HepG2 (cell line): ENCODE results near the gene C2CD2. TPM values are rescaled to one million over a fixed set of nuclear protein-coding genes. Genes with fewer than 3 reads are reported as not detected.
A peak's percentile ranks its signal among the peaks of the same experiment; 100 is the strongest.

Experiments used
- ATAC-seq: fragments of 200-7000 bp; cut with Tn5 transposase; 3 replicates; pipeline ENCODE4 v1.9.1; 2020; ENCODE audit warnings: mild to moderate bottlenecking, moderate library complexity
- BruUV-seq: library from RNA; stranded (reverse); fragments of 400-500 nt; replicated peaks from 2 replicates; lab custom pipeline; 2021; lab: Mats Ljungman, UMichigan
- CTCF ChIA-PET: fragments of 300-600 bp; formaldehyde crosslinking; extraction: SDS; loops from one replicate; lab custom pipeline; 2021; ENCODE audit warnings: low total read pairs, inconsistent platforms, low intra/inter-chr PET ratio; lab: Yijun Ruan, JAX
- POLR2A ChIA-PET: fragments of 350-600 bp; sonication (Branson Sonifier 250); formaldehyde crosslinking; loops from one replicate; lab custom pipeline; 2020; ENCODE audit warnings: antibody characterized with exemption, inconsistent platforms; lab: Yijun Ruan, JAX
- DNase-seq: peaks from one replicate; pipeline ENCODE4 v3.0.0-alpha.2; 2015; ENCODE audit warnings: low spot score
- FAIRE-seq: peaks from 3 replicates; lab custom pipeline; 2011; peaks lifted over from hg19 to GRCh38; lab: Jason Lieb, UNC
- H2AFZ ChIP-seq: one replicate; pipeline ENCODE4 v1.6.1; 2011; ENCODE audit warnings: low read length, inconsistent platforms
- H3K27ac ChIP-seq: fragments of 300-600 bp; 3 replicates; pipeline ENCODE4 v1.8.0; 2011; ENCODE audit warnings: mixed run types, mild to moderate bottlenecking, mixed read lengths, low read length, inconsistent platforms; ENCODE audit not compliant: insufficient read depth; ENCODE audit errors: extremely low read length
- H3K27me3 ChIP-seq, 2 experiments: fragments of 200-600 bp in 1 of 2; 2 replicates in 1 of 2; 3 replicates in 1 of 2; pipeline versions ENCODE4 v1.6.0 to v1.8.0; 2011; ENCODE audit warnings: low read length in 2 of 2, mild to moderate bottlenecking in 2 of 2, moderate library complexity in 2 of 2, inconsistent platforms in 1 of 2; ENCODE audit not compliant: insufficient read depth in 2 of 2, control insufficient read depth in 1 of 2
- H3K36me3 ChIP-seq, 2 experiments: fragments of 200-600 bp in 1 of 2; replicated peaks in 1 of 2; 2 replicates in 1 of 2; 3 replicates in 1 of 2; pipeline versions ENCODE4 v1.5.1 to v1.8.0; 2011; ENCODE audit warnings: low read length in 2 of 2, inconsistent platforms in 1 of 2; ENCODE audit not compliant: insufficient read depth in 2 of 2, control insufficient read depth in 1 of 2
- H3K4me1 ChIP-seq: 2 replicates; pipeline ENCODE4 v1.5.1; 2012; ENCODE audit warnings: low read length, inconsistent platforms; ENCODE audit not compliant: insufficient read depth
- H3K4me2 ChIP-seq: 2 replicates; pipeline ENCODE4 v1.6.0; 2011; ENCODE audit warnings: low read depth, low read length, inconsistent platforms
- H3K4me3 ChIP-seq, 3 experiments: fragments of 200-600 bp in 1 of 3; sonication (generic), shearing (Covaris generic) in 1 of 3; replicated peaks in 1 of 3; 2 replicates each; pipeline ENCODE4 v1.5.1; 2011 to 2016; ENCODE audit warnings: low read length in 3 of 3, inconsistent platforms in 2 of 3, low read depth in 2 of 3, mild to moderate bottlenecking in 2 of 3, control low read depth in 1 of 3, mixed read lengths in 1 of 3; ENCODE audit not compliant: insufficient read depth in 1 of 3
- H3K79me2 ChIP-seq: one replicate; pipeline ENCODE4 v1.6.1; 2011; ENCODE audit warnings: low read length, inconsistent platforms; ENCODE audit not compliant: insufficient read depth
- H3K9ac ChIP-seq: 2 replicates; pipeline ENCODE4 v1.6.0; 2011; ENCODE audit warnings: mild to moderate bottlenecking, low read depth, low read length, inconsistent platforms; ENCODE audit not compliant: insufficient read depth
- H3K9me3 ChIP-seq: 2 replicates; pipeline ENCODE4 v1.5.1; 2012; ENCODE audit warnings: mild to moderate bottlenecking, low read length
- H4K20me1 ChIP-seq: 2 replicates; pipeline ENCODE4 v1.6.0; 2011; ENCODE audit warnings: inconsistent platforms, mild to moderate bottlenecking, low read length, moderate library complexity; ENCODE audit not compliant: insufficient read depth
- AKAP8 ChIP-seq: sonication (generic); formaldehyde crosslinking; IDR thresholded peaks from 2 replicates; pipeline ENCODE4 v1.5.1; 2020; ENCODE audit warnings: mild to moderate bottlenecking, missing genetic modification reagents
- CHD2 ChIP-seq: IDR thresholded peaks from 2 replicates; pipeline ENCODE4 v1.6.1; 2011; ENCODE audit warnings: low read depth, low read length, improper control_type of control experiment
- CREBL2 ChIP-seq: sonication (generic); formaldehyde crosslinking; IDR thresholded peaks from 2 replicates; pipeline ENCODE4 v1.8.1; 2023; ENCODE audit warnings: missing genetic modification reagents, mild to moderate bottlenecking, borderline replicate concordance
- DMAP1 ChIP-seq: IDR thresholded peaks from 2 replicates; pipeline ENCODE4 v1.6.1; 2016
- ELK4 ChIP-seq: sonication (generic); formaldehyde crosslinking; IDR thresholded peaks from 2 replicates; pipeline ENCODE4 v1.9.0; 2021; ENCODE audit warnings: missing genetic modification reagents, borderline replicate concordance
- ETV5 ChIP-seq: IDR thresholded peaks from 2 replicates; pipeline ENCODE4 v1.6.1; 2018; ENCODE audit warnings: missing biosample characterization, missing genetic modification reagents, inconsistent platforms, borderline replicate concordance
- FOXO1 ChIP-seq: sonication (generic); formaldehyde crosslinking; IDR thresholded peaks from 2 replicates; pipeline ENCODE4 v1.4.0; 2020; ENCODE audit warnings: missing genetic modification reagents
- JUN ChIP-seq: sonication (generic); formaldehyde crosslinking; IDR thresholded peaks from 2 replicates; pipeline ENCODE4 v1.4.0; 2020; ENCODE audit warnings: mild to moderate bottlenecking, missing genetic modification reagents
- MIXL1 ChIP-seq: IDR thresholded peaks from 2 replicates; pipeline ENCODE4 v1.6.1; 2016
- NFKB2 ChIP-seq: sonication (generic); formaldehyde crosslinking; IDR thresholded peaks from 2 replicates; pipeline ENCODE4 v1.4.0; 2020; ENCODE audit warnings: missing genetic modification reagents, borderline replicate concordance
- NONO ChIP-seq, 2 experiments: fragments of 450-650 bp in 1 of 2; sonication (generic) in 1 of 2; formaldehyde crosslinking in 1 of 2; IDR thresholded peaks in 1 of 2; conservative IDR thresholded peaks in 1 of 2; 2 replicates each; pipeline versions ENCODE4 v1.6.1 to v1.8.0; 2017 to 2022; ENCODE audit warnings: mild to moderate bottlenecking in 1 of 2, missing genetic modification reagents in 1 of 2, moderate library complexity in 1 of 2
- PBX2 ChIP-seq: IDR thresholded peaks from 2 replicates; pipeline ENCODE4 v1.6.1; 2016; ENCODE audit warnings: control low read depth
- PLRG1 ChIP-seq: fragments of 450-650 bp; conservative IDR thresholded peaks from 2 replicates; pipeline ENCODE4 v1.6.1; 2016
- PTBP1 ChIP-seq: fragments of 200-400 bp; formaldehyde crosslinking; IDR thresholded peaks from 2 replicates; pipeline ENCODE4 v1.6.1; 2018; ENCODE audit warnings: low read length, low read depth; ENCODE audit not compliant: poor library complexity, severe bottlenecking
- TAF15 ChIP-seq: fragments of 200-400 bp; formaldehyde crosslinking; IDR thresholded peaks from one replicate; pipeline ENCODE4 v1.6.1; 2018; ENCODE audit warnings: mild to moderate bottlenecking, low read depth, low read length; ENCODE audit not compliant: poor library complexity, severe bottlenecking
- TIGD3 ChIP-seq: sonication (generic); formaldehyde crosslinking; IDR thresholded peaks from 2 replicates; pipeline ENCODE4 v1.5.1; 2020; ENCODE audit warnings: mild to moderate bottlenecking, missing genetic modification reagents, borderline replicate concordance
- ZBTB3 ChIP-seq: sonication (generic); formaldehyde crosslinking; IDR thresholded peaks from 2 replicates; pipeline ENCODE4 v1.4.0; 2020; ENCODE audit warnings: low read depth, mild to moderate bottlenecking, moderate library complexity, missing genetic modification reagents, borderline replicate concordance
- ZNF577 ChIP-seq: sonication (generic); formaldehyde crosslinking; IDR thresholded peaks from 2 replicates; pipeline ENCODE4 v1.4.0; 2020; ENCODE audit warnings: mild to moderate bottlenecking, low read depth, missing genetic modification reagents, borderline replicate concordance
- ZNF614 ChIP-seq: IDR thresholded peaks from 2 replicates; pipeline ENCODE4 v1.6.1; 2018; ENCODE audit warnings: missing biosample characterization, missing genetic modification reagents, inconsistent platforms, borderline replicate concordance
- ZNF891 ChIP-seq: sonication (generic); formaldehyde crosslinking; IDR thresholded peaks from 2 replicates; pipeline ENCODE4 v1.5.0; 2020; ENCODE audit warnings: mild to moderate bottlenecking, missing genetic modification reagents
- WGBS: methylation state at CpG from one replicate; pipeline ENCODE4 v1.1.6; 2017; ENCODE audit warnings: low lambda C conversion rate; 5-methylcytosine and 5-hydroxymethylcytosine counted together
- in situ Hi-C: cut with HindIII; loops from 2 replicates; pipeline ENCODE4 v1.10.0; 2017; ENCODE audit warnings: low pct_unique_long_range_greater_than_20kb; ENCODE audit not compliant: extremely low pct_ligation_motif_present
- intact Hi-C: fragments of 100-400 bp; cut with micrococcal nuclease; formaldehyde crosslinking; loops from one replicate; pipeline ENCODE4 v1.10.0; 2022; ENCODE audit not compliant: unreplicated experiment
- polyA plus RNA-seq, 8 experiments: library from polyadenylated mRNA; depleted of rRNA in 3 of 8; stranded (reverse) in 7 of 8; unstranded in 1 of 8; fragments of >200 nt; fragmentation: Illumina TruSeq in 4 of 8; extraction: Trizol in 4 of 8; gene quantifications; 2 replicates each; pipeline versions ENCODE4 v1.2.1 to v1.2.3, GENCODE V29; 2011 to 2016; ENCODE audit warnings: low read depth in 4 of 8, missing spikeins in 1 of 8, mixed read lengths in 1 of 8; ENCODE audit not compliant: insufficient read depth in 1 of 8
- total RNA-seq, 5 experiments: library from RNA; depleted of rRNA; stranded (reverse); fragments of >200 nt; fragmentation: Illumina TruSeq; extraction: Trizol; gene quantifications; 2 replicates each; pipeline ENCODE4 v1.2.3, GENCODE V29; 2016; ENCODE audit warnings: low read depth in 1 of 5

The C2CD2 gene
- total and polyA plus RNA-seq, 2 of the 13 experiments (the other 11 are each of a cell fraction or from before 2014, with no cell fraction given): 12.5 to 19.7 TPM

DNA sequence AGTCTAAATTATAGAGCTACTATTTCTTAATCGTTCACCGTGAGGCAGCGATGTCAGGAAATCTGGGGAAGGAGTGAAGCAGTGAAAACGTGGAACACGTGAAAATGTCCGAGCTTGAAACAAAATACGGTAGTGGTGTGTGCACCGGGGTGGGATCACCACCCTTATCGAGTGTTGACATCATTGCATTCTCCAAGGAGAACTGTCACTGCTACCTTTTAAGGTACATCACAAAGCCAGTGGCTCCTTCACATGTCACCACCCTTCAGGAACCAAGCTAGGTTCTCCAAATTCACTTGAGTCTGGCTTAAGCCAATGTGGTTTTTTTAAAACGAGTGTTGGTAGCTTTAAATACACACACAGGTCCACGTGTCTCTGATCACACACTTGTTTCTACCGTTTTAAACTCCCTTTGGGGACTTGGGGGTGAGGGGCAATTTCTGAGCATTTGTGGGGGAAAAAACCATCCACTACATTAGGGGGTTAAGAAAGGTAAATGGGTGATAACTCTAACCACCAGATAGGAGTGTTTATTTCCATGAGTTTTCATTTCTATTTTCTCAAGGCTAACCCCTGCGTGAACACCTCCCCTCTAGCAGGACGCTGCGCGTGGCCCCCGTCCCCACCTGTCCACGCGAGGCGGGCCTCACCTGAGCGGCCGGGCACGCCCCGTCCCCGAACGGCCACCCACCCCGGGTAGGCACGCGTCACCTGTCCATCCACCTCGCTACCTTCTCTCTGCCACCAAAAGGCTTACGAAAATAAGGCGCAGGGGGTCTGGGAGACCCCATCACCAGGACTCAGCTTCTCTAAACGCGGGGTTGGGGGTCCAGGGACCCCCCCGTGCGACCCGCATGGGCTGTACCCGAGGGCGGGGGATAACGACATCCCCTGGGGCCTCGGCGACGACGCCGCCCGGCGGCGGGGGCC, 75.7 kb downstream of the C2CD2 start:
- peaks cover 26% of the 10 kb centered on the region for H3K79me2 ChIP-seq
- peak overlapping the region; percentile 85 to 90 (median 86) for H3K4me3 ChIP-seq
- ChIA-PET POLR2A (interaction anchor here (0.8 to 1.5 kb wide), 7 partner anchors 16 to 265 kb away, joined by 3 to 8 read pairs (median 3); no protein-coding TSS in a partner anchor), CTCF (no interaction called here)
- FAIRE-seq: peak; percentile 70
- no peak overlapping the region for H2AFZ ChIP-seq
- no peak for DNase-seq
- H3K36me3 ChIP-seq: no peaks in the 10 kb centered on the region
- 23% methylated on average over 24 of the region's 48 CpGs for WGBS
- H3K9ac ChIP-seq: peak overlapping the region; percentile 75
- TSS peak; percentile 67 for BruUV-seq
- in situ Hi-C loops (no loop called here), intact Hi-C loops (loop anchor here (2.0 kb wide), 1 partner anchor 81 kb away; no protein-coding TSS in a partner anchor)
- peaks cover 28% of the 10 kb centered on the region for H3K4me1 ChIP-seq
- peak overlapping the region; percentile 52 for H3K27ac ChIP-seq
- no peaks in the 10 kb centered on the region; a peak in 1 of 5 replicates for H3K27me3 ChIP-seq
- no peaks in the 10 kb centered on the region for H3K9me3 ChIP-seq
- H3K4me2 ChIP-seq: peak overlapping the region; percentile 86
- no peaks in the 10 kb centered on the region for H4K20me1 ChIP-seq
- peak; percentile 32 for ATAC-seq
- TF ChIP-seq PTBP1 (no peak), TIGD3 (no peak), ZNF614 (CRISPR knock-in tag) (no peak), ZBTB3 (CRISPR knock-in tag) (no peak), PBX2 (CRISPR knock-in tag) (no peak), NFKB2 (CRISPR knock-in tag) (no peak), DMAP1 (CRISPR knock-in tag) (peak; percentile 52; the same call in 1 of the 2 replicates), NONO (IDR thresholded peaks at IDR 0.05) (no peak), NONO (CRISPR knock-in tag; conservative IDR thresholded peaks at IDR 0.05) (0 out of 2 replicates have a peak, but pooled peaks have one; percentile 20), TAF15 (no peak), JUN (no peak), CHD2 (no peak), PLRG1 (no peak), ETV5 (CRISPR knock-in tag) (no peak), FOXO1 (CRISPR knock-in tag) (0 out of 2 replicates have a peak, but pooled peaks have one; percentile 29), CREBL2 (CRISPR knock-in tag) (no peak), MIXL1 (CRISPR knock-in tag) (no peak), ZNF577 (CRISPR knock-in tag) (no peak), ZNF891 (CRISPR knock-in tag) (no peak), ELK4 (CRISPR knock-in tag) (no peak), AKAP8 (CRISPR knock-in tag) (no peak)
